HG03432 (cell line): ENCODE measurements around the gene CKAP2L.

ENCODE experiments used
- ATAC-seq: cut with Tn5 transposase; IDR thresholded peaks from one replicate; pipeline ENCODE4 v1.9.1; 2021; ENCODE audit warnings: mild to moderate bottlenecking, moderate library complexity; ENCODE audit not compliant: unreplicated experiment

CKAP2L gene

GRCh38 chr2:112765251-112765650 is 842 bp upstream of the CKAP2L start:
- ATAC-seq = no peak

- ATAC-seq = no peak
Observed at GRCh38 chr2:112762276-112762675, 2.1 kb downstream of the CKAP2L start.

- no peak for ATAC-seq
Observed at GRCh38 chr2:112760149-112760548, 4.3 kb downstream of the CKAP2L start.

GRCh38 chr2:112758711-112759110 is 5.7 kb downstream of the CKAP2L start:
- no peak for ATAC-seq

- ATAC-seq = no peak
Observed at GRCh38 chr2:112757265-112757664, 7.1 kb downstream of the CKAP2L start.

GRCh38 chr2:112756207-112756606 is 8.2 kb downstream of the CKAP2L start:
- ATAC-seq = no peak

- ATAC-seq = no peak
Observed at GRCh38 chr2:112755444-112755843, 9.0 kb downstream of the CKAP2L start.

GRCh38 chr2:112754564-112754963 is 9.8 kb downstream of the CKAP2L start:
- no peak for ATAC-seq

GRCh38 chr2:112752667-112753066 is 11.7 kb downstream of the CKAP2L start:
- ATAC-seq = no peak

- no peak for ATAC-seq
Observed at GRCh38 chr2:112751451-112752197, 12.8 kb downstream of the CKAP2L start.

- ATAC-seq = no peak
Observed at GRCh38 chr2:112750560-112750843, 13.9 kb downstream of the CKAP2L start.

- ATAC-seq = peak; percentile 72
Observed at GRCh38 chr2:112749755-112750559, 14.5 kb downstream of the CKAP2L start.

- no peak for ATAC-seq
Observed at GRCh38 chr2:112740527-112740926, 23.9 kb downstream of the CKAP2L start.

- ATAC-seq = no peak
Observed at GRCh38 chr2:112737542-112738232, 26.7 kb downstream of the CKAP2L start.

- no peak for ATAC-seq
Observed at GRCh38 chr2:112733871-112734270, 30.5 kb downstream of the CKAP2L start.

GRCh38 chr2:112733456-112733855 is 31.0 kb downstream of the CKAP2L start:
- ATAC-seq = no peak

- ATAC-seq = no peak
Observed at GRCh38 chr2:112731479-112731878, 32.9 kb downstream of the CKAP2L start.

GRCh38 chr2:112730791-112731190 is 33.6 kb downstream of the CKAP2L start:
- no peak for ATAC-seq

- no peak for ATAC-seq
Observed at GRCh38 chr2:112730216-112730615, 34.2 kb downstream of the CKAP2L start.

- no peak for ATAC-seq
Observed at GRCh38 chr2:112728378-112729175, 35.8 kb downstream of the CKAP2L start.

- ATAC-seq = no peak
Observed at GRCh38 chr2:112728029-112728362, 36.4 kb downstream of the CKAP2L start.
